ENCODE measurements around the gene SNAI1.

The SNAI1 gene

GRCh38 chr20:50023116-50023805, 40.5 kb downstream of the SNAI1 start:
- no peak for DNase-seq (ENCODE audit: low spot score)
- H3K27ac ChIP-seq, result no peak overlapping the region
- TF ChIP-seq, protein P1, sequence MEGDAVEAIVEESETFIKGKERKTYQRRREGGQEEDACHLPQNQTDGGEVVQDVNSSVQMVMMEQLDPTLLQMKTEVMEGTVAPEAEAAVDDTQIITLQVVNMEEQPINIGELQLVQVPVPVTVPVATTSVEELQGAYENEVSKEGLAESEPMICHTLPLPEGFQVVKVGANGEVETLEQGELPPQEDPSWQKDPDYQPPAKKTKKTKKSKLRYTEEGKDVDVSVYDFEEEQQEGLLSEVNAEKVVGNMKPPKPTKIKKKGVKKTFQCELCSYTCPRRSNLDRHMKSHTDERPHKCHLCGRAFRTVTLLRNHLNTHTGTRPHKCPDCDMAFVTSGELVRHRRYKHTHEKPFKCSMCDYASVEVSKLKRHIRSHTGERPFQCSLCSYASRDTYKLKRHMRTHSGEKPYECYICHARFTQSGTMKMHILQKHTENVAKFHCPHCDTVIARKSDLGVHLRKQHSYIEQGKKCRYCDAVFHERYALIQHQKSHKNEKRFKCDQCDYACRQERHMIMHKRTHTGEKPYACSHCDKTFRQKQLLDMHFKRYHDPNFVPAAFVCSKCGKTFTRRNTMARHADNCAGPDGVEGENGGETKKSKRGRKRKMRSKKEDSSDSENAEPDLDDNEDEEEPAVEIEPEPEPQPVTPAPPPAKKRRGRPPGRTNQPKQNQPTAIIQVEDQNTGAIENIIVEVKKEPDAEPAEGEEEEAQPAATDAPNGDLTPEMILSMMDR (IDR thresholded peaks at IDR 0.05), result no peak
- H3K4me3 ChIP-seq, result no peak overlapping the region

- peak overlapping the region; percentile 56 to 87 for H3K27ac ChIP-seq
- DNase-seq (ENCODE audit: low spot score), result no peak
- no peak overlapping the region for H3K4me3 ChIP-seq
- TF ChIP-seq, protein P1 (IDR thresholded peaks at IDR 0.05), result no peak
Observed at GRCh38 chr20:50026746-50027575, 44.2 kb downstream of the SNAI1 start.

DNA sequence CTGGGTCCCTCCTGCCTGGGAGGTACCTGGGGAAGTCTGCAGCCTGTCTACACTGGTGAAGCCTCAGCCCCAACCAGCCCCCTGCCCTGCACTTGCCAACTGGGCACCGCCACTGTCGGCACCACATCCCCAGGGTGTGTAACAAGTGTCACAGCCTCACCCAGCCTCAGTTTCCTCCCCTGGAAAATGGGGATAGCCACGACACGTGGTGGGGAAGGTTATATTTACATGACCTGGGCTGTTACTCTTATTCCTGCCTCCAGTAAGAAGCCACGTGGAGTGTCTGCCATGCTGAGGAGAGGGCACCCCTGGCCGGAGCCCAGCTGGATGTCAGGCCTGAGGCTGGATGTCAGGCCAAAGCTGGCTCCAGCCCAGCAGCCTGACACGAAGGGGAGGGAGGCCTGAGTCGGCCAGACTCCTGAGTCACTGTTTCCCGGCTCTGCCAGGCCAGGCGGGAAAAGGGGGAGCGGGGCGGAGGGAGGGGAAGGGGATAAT, 44.9 kb downstream of the SNAI1 start:
- peak; percentile 93 for DNase-seq (ENCODE audit: low spot score)
- TF ChIP-seq, protein P1 (IDR thresholded peaks at IDR 0.05), result no peak

GRCh38 chr20:50029083-50029696, 46.4 kb downstream of the SNAI1 start:
- TF ChIP-seq, protein P1 (IDR thresholded peaks at IDR 0.05), result no peak
- no peak for DNase-seq (ENCODE audit: low spot score)
- Histone ChIP-seq H3K27ac (peak overlapping the region in 1 of 2 donors; percentile 88), H3K4me3 (no peak overlapping the region)

More for the DNA sequence above, 44.9 kb downstream of the SNAI1 start:
- Histone ChIP-seq H3K27ac (peak overlapping the region; percentile 56 to 87), H3K4me3 (no peak overlapping the region)

- DNase-seq (ENCODE audit: low spot score), result peak; percentile 92
- peak overlapping the region; percentile 26 for H3K4me3 ChIP-seq
- TF ChIP-seq, protein P1 (IDR thresholded peaks at IDR 0.05), result no peak
- peak overlapping the region; percentile 59 to 88 for H3K27ac ChIP-seq
Observed at GRCh38 chr20:50029697-50030461, 47.1 kb downstream of the SNAI1 start.

- TF ChIP-seq, protein P1 (IDR thresholded peaks at IDR 0.05), result no peak
- no peak for DNase-seq (ENCODE audit: low spot score)
- H3K27ac ChIP-seq, result peak overlapping the region; percentile 85 to 89
- H3K4me3 ChIP-seq, result no peak overlapping the region
Observed at GRCh38 chr20:50032955-50033666, 50.3 kb downstream of the SNAI1 start.

Measured in coronary artery (tissue), 2 donors.